Ishikawa (cell line): ENCODE results near the gene RNASEH2A.

Experiments
- CEBPB ChIP-seq: IDR thresholded peaks from 2 replicates; pipeline ENCODE4 v1.6.1; 2012
- EGR1 ChIP-seq: IDR thresholded peaks from 2 replicates; pipeline ENCODE4 v1.6.1; 2012
- NFIC ChIP-seq: IDR thresholded peaks from 2 replicates; pipeline ENCODE4 v1.6.1; 2012
- RAD21 ChIP-seq: IDR thresholded peaks from 2 replicates; pipeline ENCODE4 v1.6.1; 2012; ENCODE audit warnings: low read depth
- REST ChIP-seq: IDR thresholded peaks from 2 replicates; pipeline ENCODE4 v1.6.1; 2012; ENCODE audit warnings: low read depth, mild to moderate bottlenecking
- TAF1 ChIP-seq: IDR thresholded peaks from 2 replicates; pipeline ENCODE4 v1.6.1; 2012; ENCODE audit warnings: low read depth, mild to moderate bottlenecking
- TEAD4 ChIP-seq: IDR thresholded peaks from 2 replicates; pipeline ENCODE4 v1.6.1; 2012
- TF ChIP-seq, protein P1 (sequence below): IDR thresholded peaks from 2 replicates; pipeline ENCODE4 v1.6.1; 2012
- TF ChIP-seq, protein P2 (sequence below): IDR thresholded peaks from 2 replicates; pipeline ENCODE4 v1.6.1; 2012

DNA sequence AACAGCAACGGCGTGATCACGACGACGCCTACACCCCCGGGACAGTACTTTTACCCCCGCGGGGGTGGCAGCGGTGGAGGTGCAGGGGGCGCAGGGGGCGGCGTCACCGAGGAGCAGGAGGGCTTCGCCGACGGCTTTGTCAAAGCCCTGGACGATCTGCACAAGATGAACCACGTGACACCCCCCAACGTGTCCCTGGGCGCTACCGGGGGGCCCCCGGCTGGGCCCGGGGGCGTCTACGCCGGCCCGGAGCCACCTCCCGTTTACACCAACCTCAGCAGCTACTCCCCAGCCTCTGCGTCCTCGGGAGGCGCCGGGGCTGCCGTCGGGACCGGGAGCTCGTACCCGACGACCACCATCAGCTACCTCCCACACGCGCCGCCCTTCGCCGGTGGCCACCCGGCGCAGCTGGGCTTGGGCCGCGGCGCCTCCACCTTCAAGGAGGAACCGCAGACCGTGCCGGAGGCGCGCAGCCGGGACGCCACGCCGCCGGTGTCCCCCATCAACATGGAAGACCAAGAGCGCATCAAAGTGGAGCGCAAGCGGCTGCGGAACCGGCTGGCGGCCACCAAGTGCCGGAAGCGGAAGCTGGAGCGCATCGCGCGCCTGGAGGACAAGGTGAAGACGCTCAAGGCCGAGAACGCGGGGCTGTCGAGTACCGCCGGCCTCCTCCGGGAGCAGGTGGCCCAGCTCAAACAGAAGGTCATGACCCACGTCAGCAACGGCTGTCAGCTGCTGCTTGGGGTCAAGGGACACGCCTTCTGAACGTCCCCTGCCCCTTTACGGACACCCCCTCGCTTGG lies 14.1 kb upstream of the RNASEH2A start:
- TF ChIP-seq RAD21 (no peak), NFIC (no peak), TAF1 (no peak), EGR1 (peak; percentile 31; the same call in 1 of the 2 replicates), CEBPB (no peak), TEAD4 (peak; percentile 16; the same call in 1 of the 2 replicates), REST (no peak)
- TF ChIP-seq, protein P1, sequence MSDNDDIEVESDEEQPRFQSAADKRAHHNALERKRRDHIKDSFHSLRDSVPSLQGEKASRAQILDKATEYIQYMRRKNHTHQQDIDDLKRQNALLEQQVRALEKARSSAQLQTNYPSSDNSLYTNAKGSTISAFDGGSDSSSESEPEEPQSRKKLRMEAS, result peak; percentile 56; the same call in 1 of the 2 replicates
- TF ChIP-seq, protein P2, sequence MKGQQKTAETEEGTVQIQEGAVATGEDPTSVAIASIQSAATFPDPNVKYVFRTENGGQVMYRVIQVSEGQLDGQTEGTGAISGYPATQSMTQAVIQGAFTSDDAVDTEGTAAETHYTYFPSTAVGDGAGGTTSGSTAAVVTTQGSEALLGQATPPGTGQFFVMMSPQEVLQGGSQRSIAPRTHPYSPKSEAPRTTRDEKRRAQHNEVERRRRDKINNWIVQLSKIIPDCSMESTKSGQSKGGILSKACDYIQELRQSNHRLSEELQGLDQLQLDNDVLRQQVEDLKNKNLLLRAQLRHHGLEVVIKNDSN, result peak; percentile 74
